Lower leg skin (tissue), 3 donors: ENCODE measurements around the gene MEI1.

ENCODE experiments used
- POLR2A ChIP-seq, 2 donors: fragments of 450-650 bp; IDR thresholded peaks; one replicate each; pipeline ENCODE4 v1.6.1; 2016 to 2017; ENCODE audit warnings: antibody characterized with exemption in 2 of 2, mild to moderate bottlenecking in 1 of 2, moderate library complexity in 1 of 2
- TF ChIP-seq, protein P1 (sequence below), 3 donors: fragments of 450-650 bp; IDR thresholded peaks; one replicate each; pipeline ENCODE4 v1.5.1; 2016; ENCODE audit warnings: antibody characterized with exemption in 3 of 3, mild to moderate bottlenecking in 3 of 3, moderate library complexity in 2 of 3

DNA sequence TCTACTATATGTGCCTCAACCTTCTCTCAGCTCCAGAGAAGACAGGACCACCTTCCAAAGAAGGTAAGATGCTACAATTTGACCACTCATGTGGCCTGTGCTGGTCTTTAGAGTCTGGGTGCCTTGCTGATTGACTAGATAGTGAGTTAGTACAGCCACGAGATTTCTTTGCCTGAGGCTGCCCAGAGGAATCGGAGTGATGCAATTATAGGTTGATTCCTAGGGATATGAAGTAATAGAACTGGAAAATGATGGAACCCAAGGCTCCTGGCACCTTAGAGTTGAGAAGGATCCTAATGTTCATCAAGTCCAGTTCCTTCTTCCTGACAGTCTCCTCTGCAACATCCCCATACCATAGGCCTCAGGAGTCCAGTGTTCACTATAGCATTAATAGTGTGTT, 54.7 kb downstream of the MEI1 start:
- TF ChIP-seq, protein P1, sequence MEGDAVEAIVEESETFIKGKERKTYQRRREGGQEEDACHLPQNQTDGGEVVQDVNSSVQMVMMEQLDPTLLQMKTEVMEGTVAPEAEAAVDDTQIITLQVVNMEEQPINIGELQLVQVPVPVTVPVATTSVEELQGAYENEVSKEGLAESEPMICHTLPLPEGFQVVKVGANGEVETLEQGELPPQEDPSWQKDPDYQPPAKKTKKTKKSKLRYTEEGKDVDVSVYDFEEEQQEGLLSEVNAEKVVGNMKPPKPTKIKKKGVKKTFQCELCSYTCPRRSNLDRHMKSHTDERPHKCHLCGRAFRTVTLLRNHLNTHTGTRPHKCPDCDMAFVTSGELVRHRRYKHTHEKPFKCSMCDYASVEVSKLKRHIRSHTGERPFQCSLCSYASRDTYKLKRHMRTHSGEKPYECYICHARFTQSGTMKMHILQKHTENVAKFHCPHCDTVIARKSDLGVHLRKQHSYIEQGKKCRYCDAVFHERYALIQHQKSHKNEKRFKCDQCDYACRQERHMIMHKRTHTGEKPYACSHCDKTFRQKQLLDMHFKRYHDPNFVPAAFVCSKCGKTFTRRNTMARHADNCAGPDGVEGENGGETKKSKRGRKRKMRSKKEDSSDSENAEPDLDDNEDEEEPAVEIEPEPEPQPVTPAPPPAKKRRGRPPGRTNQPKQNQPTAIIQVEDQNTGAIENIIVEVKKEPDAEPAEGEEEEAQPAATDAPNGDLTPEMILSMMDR (IDR thresholded peaks at IDR 0.05): no peak
- TF ChIP-seq POLR2A (IDR thresholded peaks at IDR 0.05): no peak
